ENCODE data around the gene ZP4.

ZP4 gene

DNA sequence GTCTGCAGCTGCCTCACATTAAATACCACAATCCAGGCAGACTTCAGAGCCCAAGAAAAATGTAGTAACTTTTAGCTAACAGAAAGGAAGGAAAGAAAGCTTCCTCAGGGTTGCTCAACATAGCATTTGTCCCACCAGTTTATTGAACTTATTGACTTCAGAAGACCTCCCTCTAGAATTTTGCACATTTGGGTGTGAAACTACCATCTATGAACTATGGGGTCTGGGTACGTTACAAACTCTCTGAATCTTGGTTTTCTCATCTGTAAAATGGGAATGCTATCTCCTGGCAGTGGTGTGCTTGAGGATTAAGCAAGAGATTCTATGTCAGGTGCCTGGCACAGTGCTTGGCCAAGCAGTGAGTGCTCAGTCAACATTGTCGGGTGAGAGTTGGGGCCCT lies at the start of gene ZP4:
ZP4 (minus strand) TSS at position 101 of the 400 bp plus-strand sequence. CDS start 287 bp downstream, outside the sequence.
- no peak for DNase-seq

GRCh38 chr1:237938553-237938952 lies 47.8 kb upstream of the ZP4 start:
- no peak for DNase-seq

GRCh38 chr1:237938068-237938467 lies 47.3 kb upstream of the ZP4 start:
- DNase-seq = no peak

GRCh38 chr1:237932816-237933215 lies 42.1 kb upstream of the ZP4 start:
- no peak for DNase-seq

GRCh38 chr1:237931581-237931980 lies 40.9 kb upstream of the ZP4 start:
- no peak for DNase-seq

DNA sequence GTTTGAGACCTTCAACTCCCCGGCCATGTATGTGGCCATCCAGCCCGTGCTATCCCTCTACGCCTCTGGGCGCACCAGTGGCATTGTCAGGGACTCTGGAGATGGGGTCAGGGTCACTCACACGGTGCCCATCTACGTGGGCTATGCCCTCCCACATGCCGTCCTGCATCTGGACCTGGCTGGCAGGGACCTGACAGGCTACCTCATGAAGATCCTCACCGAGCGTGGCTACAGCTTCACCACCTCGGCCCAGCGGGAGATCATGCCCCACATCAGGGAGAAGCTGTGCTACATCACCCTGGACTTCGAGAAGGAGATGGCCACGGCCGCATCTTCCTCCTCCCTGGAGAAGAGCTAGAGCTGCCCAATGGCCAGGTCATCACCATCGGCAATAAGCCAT lies 36.5 kb upstream of the ZP4 start:
- DNase-seq = no peak

GRCh38 chr1:237921306-237921705 lies 30.6 kb upstream of the ZP4 start:
- no peak for DNase-seq

DNA sequence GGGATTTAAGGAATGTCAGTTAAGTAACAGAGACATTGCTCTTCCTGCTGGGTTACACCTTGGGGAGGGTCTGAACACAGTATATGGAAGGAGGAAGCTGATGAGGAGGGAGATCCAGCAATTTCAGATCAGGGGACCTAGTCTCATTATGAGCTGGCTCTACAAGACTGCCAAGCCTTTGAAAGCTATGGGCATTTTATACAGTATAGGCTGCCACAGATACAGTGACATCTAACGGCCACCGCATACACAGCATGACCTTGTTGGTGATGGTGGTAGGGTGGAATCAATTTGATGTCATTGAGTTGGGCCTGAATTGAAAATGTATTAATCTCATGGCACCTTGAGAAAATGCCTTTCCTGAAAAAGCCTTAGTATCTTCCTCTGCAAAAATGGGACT lies 22.6 kb upstream of the ZP4 start:
- no peak for DNase-seq

DNA sequence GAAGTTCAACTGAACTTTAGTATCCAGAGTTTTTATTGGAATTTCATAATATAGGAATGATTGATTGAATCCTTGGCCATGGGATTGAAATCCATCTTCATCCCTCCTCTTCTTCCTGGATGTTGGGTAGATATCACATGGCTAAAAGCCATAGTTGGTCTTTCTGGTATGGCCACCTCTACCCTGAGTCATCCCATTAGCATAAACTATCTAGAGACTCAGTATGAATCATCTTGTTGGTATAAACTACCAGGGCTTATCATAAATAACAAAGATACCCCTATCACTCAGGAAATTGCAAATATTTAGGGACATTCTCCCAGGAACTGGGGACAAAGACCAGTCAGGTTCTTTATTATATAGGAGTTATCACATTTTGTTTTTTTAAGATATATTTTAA lies 21.2 kb upstream of the ZP4 start:
- no peak for DNase-seq

DNA sequence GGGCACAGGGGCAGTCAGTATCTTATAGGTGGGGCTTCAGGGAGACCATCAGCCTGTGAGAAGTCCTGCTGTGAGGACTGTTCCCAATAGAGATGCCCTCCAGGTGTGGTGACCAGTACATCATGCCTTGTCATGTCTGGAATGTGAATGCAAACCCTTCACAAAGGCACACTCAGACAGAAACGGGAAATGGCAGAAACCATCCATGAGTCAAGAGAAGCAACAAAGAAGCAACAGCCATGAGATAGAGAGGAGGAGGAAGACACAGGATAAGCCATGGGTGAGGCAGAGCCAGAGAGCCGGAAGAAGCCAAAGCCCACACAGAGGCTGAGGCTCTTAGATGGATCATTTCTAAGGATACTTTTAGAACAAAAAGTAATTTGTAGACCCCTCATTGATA lies 20.1 kb upstream of the ZP4 start:
- no peak for DNase-seq

DNA sequence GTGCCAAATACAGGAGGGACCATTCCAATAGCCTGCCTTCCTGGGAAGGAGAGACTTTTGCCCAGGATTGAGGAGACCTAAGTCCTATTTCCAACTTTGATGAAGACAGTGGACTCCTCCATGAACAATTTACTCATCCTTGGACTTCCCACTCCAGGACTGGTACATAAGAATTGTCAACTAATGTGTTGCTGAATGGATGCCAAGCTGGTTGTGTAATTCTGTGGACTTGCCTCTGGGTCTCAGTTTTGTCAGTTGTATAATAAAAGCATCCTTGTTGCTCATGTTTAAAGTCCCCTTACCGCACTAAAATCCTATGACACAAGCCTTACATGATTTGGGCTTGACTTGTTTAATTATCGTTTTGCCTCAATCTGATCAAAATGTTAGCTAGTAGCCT lies 13.2 kb upstream of the ZP4 start:
- DNase-seq = no peak

DNA sequence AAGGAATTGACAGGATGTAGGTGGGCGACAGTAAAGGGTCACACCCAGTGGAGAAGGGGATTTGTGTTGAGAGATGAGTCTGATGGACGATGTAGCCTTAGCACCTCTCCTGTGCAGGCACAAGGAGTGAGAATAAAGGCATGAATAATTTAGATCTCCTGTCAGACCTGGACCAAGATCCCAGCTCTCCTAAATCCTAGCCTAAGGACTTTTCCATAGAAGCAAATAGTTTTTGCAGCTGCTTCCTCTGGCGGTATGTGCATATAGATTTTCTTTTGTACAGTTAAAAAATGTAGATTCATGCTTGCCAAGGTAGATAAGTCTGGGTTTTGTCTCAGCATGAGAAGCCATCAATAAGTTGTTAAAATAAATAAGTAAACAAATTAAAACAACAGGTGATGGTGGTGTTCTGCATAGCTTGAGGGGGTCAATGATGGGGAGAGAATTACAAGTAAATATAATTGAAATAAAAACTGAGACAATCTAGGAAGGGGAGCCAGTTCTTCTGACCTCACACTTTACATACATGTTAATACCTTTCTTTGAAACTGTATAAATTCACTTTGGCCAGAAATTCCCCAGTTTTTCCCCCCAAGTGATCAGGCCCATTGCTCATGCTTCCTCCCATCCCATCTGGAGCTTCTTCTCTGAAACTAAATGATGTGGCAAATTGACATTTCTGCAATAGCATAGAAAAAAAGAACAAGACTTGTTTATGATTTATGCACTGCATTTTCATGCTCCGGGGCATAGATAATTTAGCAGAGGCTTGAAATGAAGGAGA lies 12.4 kb upstream of the ZP4 start:
- no peak for DNase-seq

GRCh38 chr1:237901299-237901934 lies 10.7 kb upstream of the ZP4 start:
- DNase-seq = no peak

DNA sequence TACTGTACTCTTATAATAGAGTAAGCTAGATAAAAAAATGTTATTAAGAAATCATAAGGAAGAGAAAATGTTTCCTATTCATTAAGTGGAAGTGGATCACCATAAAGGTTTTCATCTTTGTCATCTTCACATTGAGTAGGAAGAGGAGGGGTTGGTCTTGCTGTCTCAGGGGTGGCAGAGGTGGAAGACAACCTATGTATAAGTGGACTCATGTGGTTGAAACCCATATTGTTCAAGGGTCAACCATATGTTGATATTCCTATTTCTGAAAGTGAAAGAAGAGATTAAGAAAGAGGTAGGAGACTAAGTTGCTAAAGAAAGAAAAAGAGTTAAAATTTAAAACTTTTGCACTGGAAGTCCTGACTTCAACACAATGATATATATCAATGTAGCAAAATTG lies 4.9 kb upstream of the ZP4 start:
- DNase-seq = no peak

DNA sequence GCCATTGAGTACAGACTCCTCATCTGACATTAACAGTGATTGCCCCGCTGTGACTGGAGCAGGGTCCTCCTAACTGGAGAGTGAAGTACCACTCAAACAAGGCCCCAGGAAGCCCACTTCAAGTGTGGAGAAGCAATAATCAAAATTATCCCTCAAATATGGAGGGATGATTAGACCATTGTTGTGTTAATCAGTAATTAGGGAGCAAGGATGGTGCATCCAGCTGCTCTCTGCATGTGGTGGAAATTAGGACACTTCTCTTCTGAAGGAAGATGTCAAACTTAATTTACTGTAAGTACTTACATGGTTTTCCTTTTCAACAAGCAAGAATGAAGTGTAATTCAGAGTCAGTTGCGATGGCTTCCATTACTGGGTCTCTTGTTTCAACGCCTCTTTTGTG lies 3.4 kb upstream of the ZP4 start:
- no peak for DNase-seq

GRCh38 chr1:237891979-237892378 lies 1.3 kb upstream of the ZP4 start:
- no peak for DNase-seq

DNA sequence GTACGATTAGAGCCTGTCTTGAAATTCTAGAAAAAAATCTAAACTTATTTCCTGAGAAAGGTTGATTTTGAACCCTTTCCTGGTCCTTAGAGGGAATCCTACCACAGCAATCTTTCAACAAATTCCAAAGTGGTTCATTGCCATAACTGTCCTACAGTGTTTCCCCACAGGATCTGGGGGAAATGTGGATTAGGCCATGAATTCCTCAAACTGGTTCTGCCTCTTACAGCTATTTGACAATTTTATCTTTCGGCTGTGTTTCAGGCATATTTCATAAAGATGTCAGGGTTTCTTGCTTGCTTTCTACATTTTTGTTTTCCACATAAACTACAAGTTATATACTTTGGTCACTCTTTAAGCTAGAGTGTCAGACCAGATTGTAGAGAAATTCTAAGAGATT lies 544 bp upstream of the ZP4 start:
- DNase-seq = no peak

GRCh38 chr1:237890416-237890815 lies 306 bp downstream of the ZP4 start:
- DNase-seq = no peak

- no peak for DNase-seq
These were observed 2.6 kb downstream of the ZP4 start for GRCh38 chr1:237888143-237888542.

- DNase-seq = no peak
These were observed 3.2 kb downstream of the ZP4 start for GRCh38 chr1:237887542-237887941.

DNA sequence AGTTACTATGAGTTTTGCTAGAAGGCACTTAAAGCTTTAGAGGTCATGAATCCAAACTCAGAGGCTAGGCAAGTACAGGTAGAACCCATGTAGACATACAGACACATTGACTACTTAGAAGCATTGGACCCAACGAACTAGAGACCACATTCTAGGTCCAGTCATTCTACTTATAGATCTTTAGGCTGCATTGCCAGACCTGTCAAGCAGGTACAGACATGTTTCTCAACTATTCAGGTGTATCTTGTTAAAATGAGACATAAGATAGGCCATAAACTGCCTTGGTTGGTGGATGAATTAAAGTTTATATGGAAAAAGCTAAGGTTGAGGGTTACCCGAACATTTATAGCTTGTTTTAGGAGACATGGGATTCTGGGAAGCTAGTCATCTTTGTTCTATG lies 6.5 kb downstream of the ZP4 start:
- DNase-seq = no peak

DNA sequence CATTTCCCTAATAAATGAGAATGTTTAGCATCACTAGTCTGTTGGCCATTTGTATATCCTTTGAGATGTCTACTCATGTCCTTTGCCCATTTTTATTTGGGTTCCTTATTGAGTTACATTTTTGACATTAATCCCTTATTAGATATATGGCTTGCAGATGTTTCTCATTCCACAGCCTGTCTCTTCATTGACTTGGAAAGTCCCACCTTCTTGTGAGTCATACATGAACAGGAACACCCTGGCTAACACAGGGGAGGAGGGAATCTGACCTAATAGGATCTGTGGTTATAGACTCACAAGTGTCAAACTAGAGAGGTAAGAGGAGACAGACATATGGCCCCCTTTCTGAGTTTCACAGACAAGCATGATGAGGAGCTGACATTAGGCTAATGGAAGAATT lies 11.5 kb downstream of the ZP4 start:
- DNase-seq = no peak

DNA sequence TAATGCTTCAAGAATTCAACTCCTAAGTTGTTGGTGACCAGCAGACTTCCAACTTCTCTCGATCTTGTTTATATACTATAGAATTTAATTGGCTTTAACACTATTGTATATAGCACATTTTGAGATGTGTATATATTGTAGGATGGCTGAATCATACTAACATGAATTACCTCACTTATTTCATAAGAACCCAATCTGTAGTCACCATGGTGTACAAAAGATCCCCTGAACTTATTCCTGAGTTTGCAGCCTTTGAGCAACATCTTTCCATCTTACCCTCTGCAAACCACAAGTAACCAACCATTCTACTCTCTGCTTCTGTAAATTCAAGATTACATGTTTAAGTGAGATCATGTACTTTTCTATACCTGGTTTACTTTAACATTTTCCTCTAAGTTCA lies 12.3 kb downstream of the ZP4 start:
- DNase-seq = no peak

- DNase-seq = no peak
These were observed 13.1 kb downstream of the ZP4 start for GRCh38 chr1:237877631-237878030.

DNA sequence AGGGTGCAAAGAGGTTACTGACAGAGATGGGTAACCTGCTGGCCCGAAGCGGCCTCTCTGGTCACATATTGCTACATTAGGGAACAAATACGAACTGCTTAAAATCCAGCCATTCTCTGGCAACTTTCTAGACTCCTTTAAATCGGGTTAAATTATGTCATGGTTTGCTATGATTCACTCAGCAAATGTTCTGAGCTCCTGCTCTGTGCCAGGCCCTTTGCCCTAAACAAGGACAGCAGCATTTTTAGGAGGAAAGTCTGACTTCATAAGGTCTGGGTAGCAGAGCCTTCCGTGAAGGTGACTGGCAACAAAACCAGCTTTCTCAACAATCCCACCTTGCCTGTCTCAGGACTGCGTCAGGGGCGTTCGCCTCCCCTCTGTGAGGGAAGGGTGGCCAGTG lies 15.4 kb downstream of the ZP4 start:
- no peak for DNase-seq

All from activated CD4-positive, CD25-positive, alpha-beta regulatory T cell treated with anti-CD3 and anti-CD28 coated beads, Interleukin-2, amount 50 U/mL, for 72 hours (primary cell).